Mesenchymal stem cell (in vitro differentiated cells and primary cell): ENCODE data around the gene FAM114A1.

Source experiments
- DNase-seq: peaks from one replicate; pipeline ENCODE4 v3.0.0-alpha.2; 2013
- H2AFZ ChIP-seq: one replicate; pipeline ENCODE4 v1.6.1; 2013; ENCODE audit warnings: low read depth, mild to moderate bottlenecking, control low read depth, inconsistent platforms, low read length, moderate library complexity
- H2AK5ac ChIP-seq: 2 replicates; pipeline ENCODE4 v1.6.1; 2013; ENCODE audit warnings: low read length, moderate library complexity, mild to moderate bottlenecking, inconsistent platforms; ENCODE audit not compliant: severe bottlenecking
- H2BK120ac ChIP-seq: one replicate; pipeline ENCODE4 v1.6.1; 2013; ENCODE audit warnings: low read depth, mild to moderate bottlenecking, inconsistent platforms, low read length, moderate library complexity
- H2BK12ac ChIP-seq, 2 experiments: one replicate each; pipeline ENCODE4 v1.6.1; 2013; ENCODE audit warnings: inconsistent platforms in 2 of 2, low read length in 2 of 2, mild to moderate bottlenecking in 2 of 2, moderate library complexity in 2 of 2, control low read depth in 1 of 2
- H2BK15ac ChIP-seq: one replicate; pipeline ENCODE4 v1.6.1; 2013; ENCODE audit warnings: mild to moderate bottlenecking, low read depth, inconsistent platforms; ENCODE audit not compliant: poor library complexity, severe bottlenecking
- H2BK5ac ChIP-seq: 2 replicates; pipeline ENCODE4 v1.6.1; 2013; ENCODE audit warnings: low read depth, mild to moderate bottlenecking, low read length, control low read depth, inconsistent platforms; ENCODE audit not compliant: poor library complexity, severe bottlenecking
- H3K14ac ChIP-seq, 2 experiments: one replicate each; pipeline ENCODE4 v1.6.1; 2013; ENCODE audit warnings: inconsistent platforms in 2 of 2, low read length in 2 of 2, control low read depth in 1 of 2, mild to moderate bottlenecking in 1 of 2, moderate library complexity in 1 of 2
- H3K18ac ChIP-seq, 2 experiments: one replicate each; pipeline ENCODE4 v1.6.1; 2013; ENCODE audit warnings: inconsistent platforms in 2 of 2, low read length in 2 of 2, control low read depth in 1 of 2, low read depth in 1 of 2, mild to moderate bottlenecking in 1 of 2
- H3K23ac ChIP-seq, 2 experiments: one replicate each; pipeline ENCODE4 v1.6.1; 2013; ENCODE audit warnings: inconsistent platforms in 2 of 2, low read length in 2 of 2, mild to moderate bottlenecking in 2 of 2, moderate library complexity in 2 of 2, control low read depth in 1 of 2
- H3K27ac ChIP-seq: 2 replicates; pipeline ENCODE4 v1.5.1; 2013; ENCODE audit warnings: mild to moderate bottlenecking, moderate library complexity, low read length, control low read depth, inconsistent platforms; ENCODE audit not compliant: poor library complexity, severe bottlenecking
- H3K27me3 ChIP-seq, 2 experiments: 2 replicates each; pipeline versions ENCODE4 v1.6.1 to v1.7.0; 2013; ENCODE audit warnings: low read length in 2 of 2, mild to moderate bottlenecking in 2 of 2, moderate library complexity in 2 of 2, control low read depth in 1 of 2, inconsistent platforms in 1 of 2; ENCODE audit not compliant: control insufficient read depth in 1 of 2, insufficient read depth in 1 of 2
- H3K36me3 ChIP-seq, 2 experiments: 2 replicates each; pipeline versions ENCODE4 v1.6.1 to v1.7.0; 2013; ENCODE audit warnings: low read length in 2 of 2, control low read depth in 1 of 2, inconsistent platforms in 1 of 2, low read depth in 1 of 2, mild to moderate bottlenecking in 1 of 2; ENCODE audit not compliant: insufficient read depth in 2 of 2, control insufficient read depth in 1 of 2
- H3K4ac ChIP-seq, 2 experiments: one replicate each; pipeline ENCODE4 v1.6.1; 2013; ENCODE audit warnings: inconsistent platforms in 2 of 2, low read length in 2 of 2, mild to moderate bottlenecking in 2 of 2, moderate library complexity in 2 of 2, control low read depth in 1 of 2, low read depth in 1 of 2
- H3K4me1 ChIP-seq: 2 replicates; pipeline ENCODE4 v1.6.1; 2013; ENCODE audit warnings: low read depth, low read length, control low read depth; ENCODE audit not compliant: control insufficient read depth, insufficient read depth
- H3K4me2 ChIP-seq: 2 replicates; pipeline ENCODE4 v1.6.1; 2013; ENCODE audit warnings: low read length, mild to moderate bottlenecking, inconsistent platforms; ENCODE audit not compliant: poor library complexity, severe bottlenecking
- H3K4me3 ChIP-seq, 2 experiments: 2 replicates each; pipeline versions ENCODE4 v1.5.1 to v1.7.0; 2013; ENCODE audit warnings: low read length in 2 of 2, mild to moderate bottlenecking in 2 of 2, control low read depth in 1 of 2, low read depth in 1 of 2; ENCODE audit not compliant: insufficient read depth in 1 of 2
- H3K79me1 ChIP-seq: replicated peaks from 2 replicates; pipeline ENCODE4 v1.6.1; 2013; ENCODE audit warnings: mild to moderate bottlenecking, control low read depth, low read length, inconsistent platforms; ENCODE audit not compliant: poor library complexity, severe bottlenecking
- H3K9ac ChIP-seq: 2 replicates; pipeline ENCODE4 v1.7.0; 2013; ENCODE audit warnings: mild to moderate bottlenecking, low read length, moderate library complexity
- H3K9me3 ChIP-seq: 2 replicates; pipeline ENCODE4 v1.7.0; 2013; ENCODE audit warnings: mild to moderate bottlenecking, low read length; ENCODE audit not compliant: control insufficient read depth
- H4K8ac ChIP-seq: one replicate; pipeline ENCODE4 v1.6.1; 2013; ENCODE audit warnings: inconsistent platforms, mild to moderate bottlenecking, low read length, moderate library complexity
- H4K91ac ChIP-seq: one replicate; pipeline ENCODE4 v1.6.1; 2013; ENCODE audit warnings: mild to moderate bottlenecking, low read length, inconsistent platforms
- WGBS: methylation state at CpG from one replicate; pipeline ENCODE4 v1.1.7; 2013; ENCODE audit warnings: mixed read lengths; 5-methylcytosine and 5-hydroxymethylcytosine counted together

The FAM114A1 gene

GRCh38 chr4:38858097-38858420 lies 9.5 kb upstream of the FAM114A1 start:
- Histone ChIP-seq H3K14ac (no peak overlapping the region), H3K36me3 (no peaks in the 10 kb centered on the region), H2BK15ac (no peak overlapping the region), H3K4ac (peak overlapping the region; percentile 13 to 84), H2AK5ac (peak overlapping the region; percentile 61), H3K79me1 (peaks cover 5% of the 10 kb centered on the region), H3K4me1 (peaks cover 7% of the 10 kb centered on the region), H2AFZ (no peak overlapping the region), H4K8ac (no peak overlapping the region), H3K4me2 (no peak overlapping the region), H3K4me3 (peak overlapping the region in 1 of 2 experiments; percentile 65), H3K9ac (peak overlapping the region; percentile 84), H2BK5ac (peak overlapping the region; percentile 66), H3K18ac (peak overlapping the region; percentile 52 to 76), H3K9me3 (no peaks in the 10 kb centered on the region), H2BK120ac (no peak overlapping the region), H3K27ac (peak overlapping the region; percentile 96), H2BK12ac (peak overlapping the region; percentile 6 to 72), H3K27me3 (no peaks in the 10 kb centered on the region), H4K91ac (no peak overlapping the region), H3K23ac (no peak overlapping the region)
- WGBS, result 0% methylated on average over 3 of the region's 3 CpGs
- DNase-seq, result no peak

GRCh38 chr4:38859501-38859900 lies 8.1 kb upstream of the FAM114A1 start:
- Histone ChIP-seq H2AK5ac (no peak overlapping the region), H3K23ac (no peak overlapping the region), H3K4me3 (no peak overlapping the region), H3K14ac (no peak overlapping the region), H2AFZ (no peak overlapping the region), H3K4ac (no peak overlapping the region), H3K79me1 (peaks cover 5% of the 10 kb centered on the region), H4K8ac (no peak overlapping the region), H2BK120ac (no peak overlapping the region), H3K9me3 (no peaks in the 10 kb centered on the region), H3K4me2 (no peak overlapping the region), H4K91ac (no peak overlapping the region), H3K36me3 (no peaks in the 10 kb centered on the region), H2BK12ac (no peak overlapping the region), H3K27me3 (no peaks in the 10 kb centered on the region), H2BK15ac (no peak overlapping the region), H3K4me1 (peaks cover 7% of the 10 kb centered on the region), H3K18ac (no peak overlapping the region), H3K9ac (no peak overlapping the region), H3K27ac (no peak overlapping the region), H2BK5ac (no peak overlapping the region)
- 100% methylated on average over 5 of the region's 7 CpGs for WGBS
- no peak for DNase-seq

GRCh38 chr4:38860788-38861424 lies 6.7 kb upstream of the FAM114A1 start:
- Histone ChIP-seq H3K9me3 (no peaks in the 10 kb centered on the region), H3K27me3 (no peaks in the 10 kb centered on the region), H2BK15ac (no peak overlapping the region), H3K27ac (no peak overlapping the region), H4K91ac (no peak overlapping the region), H2BK12ac (no peak overlapping the region), H2AFZ (no peak overlapping the region), H3K9ac (no peak overlapping the region), H3K4me3 (no peak overlapping the region), H3K14ac (no peak overlapping the region), H3K4me1 (peaks cover 5% of the 10 kb centered on the region), H3K18ac (no peak overlapping the region), H2BK5ac (no peak overlapping the region), H3K23ac (no peak overlapping the region), H4K8ac (no peak overlapping the region), H3K36me3 (no peaks in the 10 kb centered on the region), H2BK120ac (no peak overlapping the region), H3K79me1 (peaks cover 3% of the 10 kb centered on the region), H2AK5ac (no peak overlapping the region), H3K4me2 (no peak overlapping the region), H3K4ac (no peak overlapping the region)
- WGBS, result 23% methylated on average over 5 of the region's 5 CpGs
- DNase-seq, result no peak

- Histone ChIP-seq H3K9me3 (no peaks in the 10 kb centered on the region), H3K23ac (no peak overlapping the region), H2AK5ac (no peak overlapping the region), H2BK15ac (no peak overlapping the region), H3K4me1 (peaks cover 5% of the 10 kb centered on the region), H3K79me1 (no peaks in the 10 kb centered on the region), H2BK12ac (no peak overlapping the region), H3K4me3 (no peak overlapping the region), H2BK120ac (no peak overlapping the region), H3K4ac (no peak overlapping the region), H2AFZ (no peak overlapping the region), H3K36me3 (no peaks in the 10 kb centered on the region), H3K18ac (no peak overlapping the region), H4K91ac (no peak overlapping the region), H3K27ac (no peak overlapping the region), H2BK5ac (no peak overlapping the region), H3K9ac (no peak overlapping the region), H3K14ac (no peak overlapping the region), H3K27me3 (no peaks in the 10 kb centered on the region), H3K4me2 (no peak overlapping the region), H4K8ac (no peak overlapping the region)
- no peak for DNase-seq
- WGBS, result 95% methylated on average over 4 of the region's 4 CpGs
Observed at GRCh38 chr4:38861791-38862190, 5.8 kb upstream of the FAM114A1 start.
